ENCODE results near the gene CLIC6. TPM values are rescaled to one million over a fixed set of nuclear protein-coding genes. Genes with fewer than 3 reads are reported as not detected.
"Not testable (repeated sequence)": the region's sequence is repeated elsewhere in the genome, so short reads cannot be mapped to it uniquely, and the experiment has no call there.

The CLIC6 gene
- total RNA-seq, 1 experiment from 2014 or later = not detected

DNA sequence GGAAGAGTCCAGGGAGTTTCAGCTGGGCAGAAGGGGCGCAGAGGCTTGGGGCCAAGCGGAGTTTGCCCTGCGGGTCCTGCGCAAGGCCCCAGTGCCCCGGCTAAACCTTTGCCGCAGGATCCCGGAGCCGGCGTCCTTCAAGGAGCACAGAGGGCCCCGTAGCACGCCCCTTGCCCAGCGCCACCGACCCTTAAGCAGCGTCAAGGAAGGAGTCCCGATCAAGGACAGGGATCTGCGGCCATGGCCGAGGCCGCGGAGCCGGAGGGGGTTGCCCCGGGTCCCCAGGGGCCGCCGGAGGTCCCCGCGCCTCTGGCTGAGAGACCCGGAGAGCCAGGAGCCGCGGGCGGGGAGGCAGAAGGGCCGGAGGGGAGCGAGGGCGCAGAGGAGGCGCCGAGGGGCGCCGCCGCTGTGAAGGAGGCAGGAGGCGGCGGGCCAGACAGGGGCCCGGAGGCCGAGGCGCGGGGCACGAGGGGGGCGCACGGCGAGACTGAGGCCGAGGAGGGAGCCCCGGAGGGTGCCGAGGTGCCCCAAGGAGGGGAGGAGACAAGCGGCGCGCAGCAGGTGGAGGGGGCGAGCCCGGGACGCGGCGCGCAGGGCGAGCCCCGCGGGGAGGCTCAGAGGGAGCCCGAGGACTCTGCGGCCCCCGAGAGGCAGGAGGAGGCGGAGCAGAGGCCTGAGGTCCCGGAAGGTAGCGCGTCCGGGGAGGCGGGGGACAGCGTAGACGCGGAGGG is 520 bp downstream of the CLIC6 start:
- DNase-seq (ENCODE audit: unreplicated experiment) = no peak
- H3K9me3 Mint-ChIP-seq (ENCODE audit: unreplicated experiment) = no peaks in the 10 kb centered on the region
- no TSS peak for BruUV-seq (replicated peaks)
- no peak for TF ChIP-seq CTCF (IDR thresholded peaks at IDR 0.05; ENCODE audit: unreplicated experiment)
- H3K27ac Mint-ChIP-seq (ENCODE audit: low read depth, unreplicated experiment) = no peak overlapping the region
- ChIA-PET POLR2A (no interaction called here), CTCF (interaction anchor here (0.6 kb wide), 1 partner anchor 26 kb away, joined by 3 read pairs; no protein-coding TSS in a partner anchor)
- peaks cover 12% of the 10 kb centered on the region for H3K27me3 Mint-ChIP-seq (ENCODE audit: insufficient read depth, unreplicated experiment)
- intact Hi-C loops (cut with micrococcal nuclease) = no loop called here
- no peak overlapping the region for H3K4me3 Mint-ChIP-seq (ENCODE audit: unreplicated experiment)
- H3K4me1 Mint-ChIP-seq (ENCODE audit: insufficient read depth, unreplicated experiment) = no peaks in the 10 kb centered on the region
- no peaks in the 10 kb centered on the region for H3K36me3 Mint-ChIP-seq (ENCODE audit: insufficient read depth, unreplicated experiment)

DNA sequence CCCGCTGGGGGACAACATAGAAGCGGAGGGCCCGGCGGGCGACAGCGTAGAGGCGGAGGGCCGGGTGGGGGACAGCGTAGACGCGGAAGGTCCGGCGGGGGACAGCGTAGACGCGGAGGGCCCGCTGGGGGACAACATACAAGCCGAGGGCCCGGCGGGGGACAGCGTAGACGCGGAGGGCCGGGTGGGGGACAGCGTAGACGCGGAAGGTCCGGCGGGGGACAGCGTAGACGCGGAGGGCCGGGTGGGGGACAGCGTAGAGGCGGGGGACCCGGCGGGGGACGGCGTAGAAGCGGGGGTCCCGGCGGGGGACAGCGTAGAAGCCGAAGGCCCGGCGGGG is 1.1 kb downstream of the CLIC6 start:
- H3K36me3 Mint-ChIP-seq (ENCODE audit: insufficient read depth, unreplicated experiment); intact Hi-C loops (cut with micrococcal nuclease); DNase-seq (ENCODE audit: unreplicated experiment); H3K4me1 Mint-ChIP-seq (ENCODE audit: insufficient read depth, unreplicated experiment); H3K27ac Mint-ChIP-seq (ENCODE audit: low read depth, unreplicated experiment); H3K4me3 Mint-ChIP-seq (ENCODE audit: unreplicated experiment); POLR2A ChIA-PET; H3K9me3 Mint-ChIP-seq (ENCODE audit: unreplicated experiment); BruUV-seq (replicated peaks); CTCF ChIA-PET: not testable (repeated sequence)
- H3K27me3 Mint-ChIP-seq (ENCODE audit: insufficient read depth, unreplicated experiment) = peaks cover 12% of the 10 kb centered on the region

DNA sequence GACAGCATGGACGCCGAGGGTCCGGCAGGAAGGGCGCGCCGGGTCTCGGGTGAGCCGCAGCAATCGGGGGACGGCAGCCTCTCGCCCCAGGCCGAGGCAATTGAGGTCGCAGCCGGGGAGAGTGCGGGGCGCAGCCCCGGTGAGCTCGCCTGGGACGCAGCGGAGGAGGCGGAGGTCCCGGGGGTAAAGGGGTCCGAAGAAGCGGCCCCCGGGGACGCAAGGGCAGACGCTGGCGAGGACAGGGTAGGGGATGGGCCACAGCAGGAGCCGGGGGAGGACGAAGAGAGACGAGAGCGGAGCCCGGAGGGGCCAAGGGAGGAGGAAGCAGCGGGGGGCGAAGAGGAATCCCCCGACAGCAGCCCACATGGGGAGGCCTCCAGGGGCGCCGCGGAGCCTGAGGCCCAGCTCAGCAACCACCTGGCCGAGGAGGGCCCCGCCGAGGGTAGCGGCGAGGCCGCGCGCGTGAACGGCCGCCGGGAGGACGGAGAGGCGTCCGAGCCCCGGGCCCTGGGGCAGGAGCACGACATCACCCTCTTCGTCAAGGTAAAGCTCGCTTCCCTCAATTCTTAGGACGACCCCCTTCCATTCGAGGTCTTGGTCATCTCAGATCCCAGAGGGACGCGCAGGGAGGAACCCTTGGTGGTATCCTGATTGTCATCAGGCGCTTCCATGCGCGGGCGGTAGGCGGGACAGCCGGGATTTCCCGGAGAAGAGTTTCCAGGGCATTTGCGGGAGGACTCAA is 1.6 kb downstream of the CLIC6 start:
- CTCF ChIA-PET = no interaction called here
- intact Hi-C loops (cut with micrococcal nuclease) = no loop called here
- DNase-seq (ENCODE audit: unreplicated experiment) = no peak
- H3K27me3 Mint-ChIP-seq (ENCODE audit: insufficient read depth, unreplicated experiment) = peaks cover 12% of the 10 kb centered on the region
- TF ChIP-seq CTCF (IDR thresholded peaks at IDR 0.05; ENCODE audit: unreplicated experiment) = no peak
- H3K36me3 Mint-ChIP-seq (ENCODE audit: insufficient read depth, unreplicated experiment) = no peaks in the 10 kb centered on the region
- peaks cover 10% of the 10 kb centered on the region for H3K4me1 Mint-ChIP-seq (ENCODE audit: insufficient read depth, unreplicated experiment)
- H3K4me3 Mint-ChIP-seq (ENCODE audit: unreplicated experiment) = no peak overlapping the region
- no TSS peak for BruUV-seq (replicated peaks)
- H3K27ac Mint-ChIP-seq (ENCODE audit: low read depth, unreplicated experiment) = no peak overlapping the region
- POLR2A ChIA-PET = no interaction called here
- H3K9me3 Mint-ChIP-seq (ENCODE audit: unreplicated experiment) = no peaks in the 10 kb centered on the region

DNA sequence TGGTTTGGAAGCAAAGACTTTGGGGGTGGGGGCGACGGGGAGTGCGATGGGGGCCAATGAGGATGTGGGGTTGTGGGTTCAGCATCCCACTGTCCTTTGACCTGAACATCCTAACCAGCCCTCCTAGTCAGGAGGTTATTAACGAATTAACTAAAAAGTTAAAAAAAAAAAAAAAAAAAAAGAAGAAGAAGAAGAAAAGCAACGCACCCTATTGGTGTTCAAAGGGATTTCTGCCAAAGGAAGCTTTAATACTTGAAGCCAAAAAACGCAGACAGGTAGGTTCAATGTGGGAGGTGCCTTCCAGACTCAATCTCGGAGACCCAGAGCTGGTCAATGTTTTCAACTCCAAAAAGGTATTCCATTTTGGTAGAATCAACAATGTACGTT is 2.2 kb downstream of the CLIC6 start:
- H3K4me3 Mint-ChIP-seq (ENCODE audit: unreplicated experiment) = no peak overlapping the region
- ChIA-PET CTCF (no interaction called here), POLR2A (no interaction called here)
- intact Hi-C loops (cut with micrococcal nuclease) = no loop called here
- no peaks in the 10 kb centered on the region for H3K9me3 Mint-ChIP-seq (ENCODE audit: unreplicated experiment)
- DNase-seq (ENCODE audit: unreplicated experiment) = no peak
- no TSS peak for BruUV-seq (replicated peaks)
- no peak for TF ChIP-seq CTCF (IDR thresholded peaks at IDR 0.05; ENCODE audit: unreplicated experiment)
- no peaks in the 10 kb centered on the region for H3K36me3 Mint-ChIP-seq (ENCODE audit: insufficient read depth, unreplicated experiment)
- H3K27ac Mint-ChIP-seq (ENCODE audit: low read depth, unreplicated experiment) = no peak overlapping the region
- peaks cover 11% of the 10 kb centered on the region for H3K4me1 Mint-ChIP-seq (ENCODE audit: insufficient read depth, unreplicated experiment)
- H3K27me3 Mint-ChIP-seq (ENCODE audit: insufficient read depth, unreplicated experiment) = peaks cover 12% of the 10 kb centered on the region

Data from MCF 10A (cell line).